Karpas-422 (cell line): ENCODE results near the gene TM4SF20. TPM values are rescaled to one million over a fixed set of nuclear protein-coding genes. Genes with fewer than 3 reads are reported as not detected.

Experiments used
- DNase-seq: peaks from one replicate; pipeline ENCODE4 v3.0.0-alpha.2; 2015
- H2AFZ ChIP-seq: fragments of 200-600 bp; sonication (generic); 2 replicates; pipeline ENCODE4 v1.6.1; 2014; ENCODE audit warnings: antibody characterized with exemption, low read length, mixed read lengths
- H3K27ac ChIP-seq: fragments of 200-600 bp; sonication (generic); 2 replicates; pipeline ENCODE4 v1.5.1; 2014; ENCODE audit warnings: mild to moderate bottlenecking, low read length, moderate library complexity
- H3K27me3 ChIP-seq: fragments of 200-600 bp; sonication (generic); 2 replicates; pipeline ENCODE4 v1.6.1; 2014; ENCODE audit warnings: low read length, mixed read lengths
- H3K36me3 ChIP-seq: fragments of 200-600 bp; sonication (generic); 2 replicates; pipeline ENCODE4 v1.6.1; 2014; ENCODE audit warnings: low read length, mixed read lengths; ENCODE audit not compliant: insufficient read depth
- H3K4me1 ChIP-seq: fragments of 200-600 bp; sonication (generic); 2 replicates; pipeline ENCODE4 v1.6.1; 2014; ENCODE audit warnings: mild to moderate bottlenecking, low read length, mixed read lengths
- H3K4me2 ChIP-seq: fragments of 200-600 bp; sonication (generic); 2 replicates; pipeline ENCODE4 v1.6.1; 2014; ENCODE audit warnings: low read length, low read depth, mild to moderate bottlenecking; ENCODE audit not compliant: poor library complexity, severe bottlenecking
- H3K4me3 ChIP-seq: fragments of 200-600 bp; sonication (generic); 2 replicates; pipeline ENCODE4 v1.5.1; 2014; ENCODE audit warnings: mild to moderate bottlenecking, antibody characterized with exemption, low read length, mixed read lengths
- H3K79me2 ChIP-seq: fragments of 200-600 bp; sonication (generic); 2 replicates; pipeline ENCODE4 v1.6.1; 2014; ENCODE audit warnings: mild to moderate bottlenecking, low read length, mixed read lengths
- H3K9ac ChIP-seq: fragments of 200-600 bp; sonication (generic); 2 replicates; pipeline ENCODE4 v1.6.0; 2014; ENCODE audit warnings: low read length
- H3K9me2 ChIP-seq: fragments of 200-600 bp; sonication (generic), shearing (Covaris generic); replicated peaks from 2 replicates; pipeline ENCODE4 v1.6.0; 2014; ENCODE audit warnings: mild to moderate bottlenecking, low read length, moderate library complexity; ENCODE audit not compliant: insufficient read depth
- H3K9me3 ChIP-seq: fragments of 300-700, 200-600 bp; sonication (generic); 2 replicates; pipeline ENCODE4 v1.6.1; 2014; ENCODE audit warnings: low read length, mixed read lengths
- H4K20me1 ChIP-seq: fragments of 200-600 bp; sonication (generic); 2 replicates; pipeline ENCODE4 v1.6.1; 2014; ENCODE audit warnings: mild to moderate bottlenecking, antibody characterized with exemption, low read length, low read depth; ENCODE audit not compliant: insufficient read depth
- total RNA-seq: library from RNA; depleted of rRNA; stranded (reverse); fragments of >200 nt; shearing (Covaris generic); gene quantifications from 2 replicates; pipeline ENCODE4 v1.2.3, GENCODE V29; 2014; ENCODE audit warnings: low replicate concordance; rRNA removed

The TM4SF20 gene, protein sequence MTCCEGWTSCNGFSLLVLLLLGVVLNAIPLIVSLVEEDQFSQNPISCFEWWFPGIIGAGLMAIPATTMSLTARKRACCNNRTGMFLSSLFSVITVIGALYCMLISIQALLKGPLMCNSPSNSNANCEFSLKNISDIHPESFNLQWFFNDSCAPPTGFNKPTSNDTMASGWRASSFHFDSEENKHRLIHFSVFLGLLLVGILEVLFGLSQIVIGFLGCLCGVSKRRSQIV
- total RNA-seq: not detected in 2 replicates

- DNase-seq: no peak
- no peaks in the 10 kb centered on the region for H3K79me2 ChIP-seq
- no peak within 1 kb of the TSS for H3K4me2 ChIP-seq
- peaks cover 3% of the 10 kb centered on the region; the same call in 1 of the 2 replicates for H3K4me1 ChIP-seq
- no peaks in the 10 kb centered on the region for H4K20me1 ChIP-seq
- H3K27me3 ChIP-seq: no peaks in the 10 kb centered on the region
- no peaks in the 10 kb centered on the region for H3K9me3 ChIP-seq
- H3K9ac ChIP-seq: no peak within 1 kb of the TSS
- no peak within 1 kb of the TSS for H3K27ac ChIP-seq
- H3K4me3 ChIP-seq: no peak within 1 kb of the TSS
- H3K36me3 ChIP-seq: no peaks in the 10 kb centered on the region
- no peak within 1 kb of the TSS for H2AFZ ChIP-seq
- no peaks in the 10 kb centered on the region for H3K9me2 ChIP-seq
These were observed at the start of gene TM4SF20 for GRCh38 chr2:227379095-227379494. TM4SF20 (minus strand) TSS chr2:227379306; CDS start chr2:227379268, 38 bp downstream.

GRCh38 chr2:227428731-227429285, 49.7 kb upstream of the TM4SF20 start:
- no peak overlapping the region for H3K4me2 ChIP-seq
- DNase-seq: no peak
- no peak overlapping the region for H3K27ac ChIP-seq
- H3K79me2 ChIP-seq: no peaks in the 10 kb centered on the region
- H3K9me3 ChIP-seq: peaks cover 6% of the 10 kb centered on the region
- no peaks in the 10 kb centered on the region for H3K27me3 ChIP-seq
- no peaks in the 10 kb centered on the region for H3K4me1 ChIP-seq
- H2AFZ ChIP-seq: no peak overlapping the region
- H3K4me3 ChIP-seq: no peak overlapping the region
- H4K20me1 ChIP-seq: no peaks in the 10 kb centered on the region
- no peak overlapping the region for H3K9ac ChIP-seq
- H3K9me2 ChIP-seq: no peaks in the 10 kb centered on the region
- no peaks in the 10 kb centered on the region for H3K36me3 ChIP-seq

DNA sequence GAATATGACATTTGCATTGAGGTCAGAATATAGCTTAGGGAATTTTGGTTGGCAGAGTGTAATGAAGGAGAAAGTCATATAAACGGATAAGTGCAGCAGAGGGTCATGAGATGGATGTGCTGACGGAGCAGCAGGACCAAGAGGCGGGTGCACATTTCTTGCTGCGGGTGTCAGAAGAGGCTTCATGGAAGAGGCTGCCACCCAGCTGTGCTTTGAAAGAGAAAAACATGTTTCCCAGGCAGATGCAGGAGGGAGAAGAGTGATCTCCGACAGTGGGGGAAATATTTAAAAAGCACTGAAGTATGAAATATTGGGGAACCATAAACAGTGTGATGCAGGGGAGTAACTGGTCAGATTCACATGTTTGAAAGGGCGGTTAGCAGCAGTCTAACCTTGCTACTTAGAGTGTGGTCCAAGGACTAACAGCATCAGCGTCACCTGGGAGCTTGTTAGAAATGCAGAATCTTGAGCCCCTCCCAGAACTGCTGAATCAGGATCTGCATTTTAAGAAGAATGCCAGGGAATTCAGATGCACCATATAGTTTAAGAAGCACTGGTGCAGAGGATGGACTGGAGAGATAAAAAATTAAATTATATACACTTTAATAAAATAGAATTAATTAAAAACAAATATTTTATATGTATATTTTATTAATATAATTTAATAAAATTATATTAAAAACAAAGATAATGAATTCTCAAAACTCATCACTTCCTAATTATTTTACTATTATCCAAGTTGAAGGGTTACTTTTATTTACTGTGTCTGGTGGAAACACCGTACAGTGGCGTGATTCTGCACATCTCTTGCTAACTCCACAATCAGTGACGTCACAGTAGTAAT, 44.8 kb upstream of the TM4SF20 start:
- Histone ChIP-seq H2AFZ (no peak overlapping the region), H3K4me2 (no peak overlapping the region), H3K79me2 (no peaks in the 10 kb centered on the region), H3K9me3 (no peaks in the 10 kb centered on the region), H3K9me2 (no peaks in the 10 kb centered on the region), H3K4me1 (no peaks in the 10 kb centered on the region), H3K36me3 (no peaks in the 10 kb centered on the region), H3K4me3 (no peak overlapping the region), H4K20me1 (no peaks in the 10 kb centered on the region), H3K27me3 (no peaks in the 10 kb centered on the region), H3K9ac (no peak overlapping the region), H3K27ac (no peak overlapping the region)
- DNase-seq: no peak

DNA sequence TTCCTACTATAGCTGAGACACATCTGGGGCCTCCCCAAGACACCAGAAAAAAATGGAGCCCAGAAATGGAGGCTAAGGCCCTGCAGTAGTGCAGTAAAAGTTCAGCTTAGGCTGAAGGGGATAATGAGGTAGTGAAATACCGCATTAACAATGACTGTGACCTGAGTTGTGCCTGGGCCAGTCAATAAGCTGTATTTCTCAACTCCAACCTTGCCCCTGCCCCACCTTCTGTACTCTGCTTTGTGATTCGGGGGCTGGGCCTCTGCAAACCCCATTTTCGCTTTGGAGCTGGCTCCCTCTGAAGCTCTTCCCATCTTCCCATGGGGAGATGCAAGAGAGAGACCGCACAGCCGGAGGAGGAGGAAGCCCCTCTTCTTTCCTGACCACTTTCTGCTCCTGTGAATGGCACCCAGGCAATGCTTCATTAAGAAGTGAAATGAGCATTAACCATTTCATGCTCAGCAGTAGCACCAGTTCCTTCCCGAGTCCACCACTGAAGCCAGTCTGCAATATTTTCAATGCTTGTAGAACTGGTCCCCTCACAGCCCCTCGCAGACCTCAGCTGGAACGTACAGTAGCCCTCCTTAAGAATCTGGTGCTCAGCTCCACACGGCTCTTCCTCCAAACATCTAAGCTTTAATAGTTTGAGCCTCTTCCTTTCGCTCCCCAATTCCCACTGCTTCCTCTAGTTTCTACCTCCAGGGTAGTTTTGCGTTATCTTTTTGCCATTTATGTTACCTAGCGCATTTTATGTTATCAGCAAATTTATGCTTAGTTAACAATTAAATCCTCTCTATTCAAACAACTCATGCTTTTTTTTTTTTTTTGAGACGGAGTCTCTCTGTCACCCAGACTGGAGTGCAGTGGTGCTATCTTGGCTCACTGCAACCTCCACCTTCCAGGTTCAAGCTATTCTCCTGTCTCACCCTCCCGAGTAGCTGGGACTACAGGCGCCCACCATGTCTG, 41.3 kb upstream of the TM4SF20 start:
- Histone ChIP-seq H2AFZ (no peak overlapping the region), H3K4me2 (no peak overlapping the region), H3K27ac (no peak overlapping the region), H4K20me1 (no peaks in the 10 kb centered on the region), H3K4me1 (no peaks in the 10 kb centered on the region), H3K79me2 (no peaks in the 10 kb centered on the region), H3K9me3 (no peaks in the 10 kb centered on the region), H3K4me3 (no peak overlapping the region), H3K9me2 (no peaks in the 10 kb centered on the region), H3K36me3 (no peaks in the 10 kb centered on the region), H3K27me3 (no peaks in the 10 kb centered on the region), H3K9ac (no peak overlapping the region)
- no peak for DNase-seq

DNA sequence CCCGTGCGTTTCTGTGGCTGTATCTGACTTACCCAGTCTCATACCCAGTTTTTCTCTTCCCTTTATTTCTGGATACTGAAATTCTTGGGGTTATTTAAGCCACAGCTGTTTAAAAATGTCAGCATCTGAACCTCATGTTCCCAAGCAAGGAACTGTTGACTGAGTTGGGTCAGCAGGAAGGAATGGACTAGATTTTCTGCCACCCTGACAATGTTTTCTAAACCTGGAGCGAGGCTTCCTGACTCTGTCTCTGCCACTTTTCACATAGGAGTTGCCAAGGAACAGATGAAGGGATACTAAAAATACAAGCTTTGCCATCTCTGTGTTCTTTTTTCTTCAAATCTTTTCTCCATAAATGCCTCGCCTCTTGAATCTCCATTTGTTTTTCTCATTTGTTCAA, 37.6 kb upstream of the TM4SF20 start:
- H3K9ac ChIP-seq: no peak overlapping the region
- H3K27ac ChIP-seq: no peak overlapping the region
- H3K4me2 ChIP-seq: no peak overlapping the region

GRCh38 chr2:227415538-227416424, 36.7 kb upstream of the TM4SF20 start:
- no peaks in the 10 kb centered on the region for H4K20me1 ChIP-seq
- H3K79me2 ChIP-seq: no peaks in the 10 kb centered on the region
- H3K36me3 ChIP-seq: no peaks in the 10 kb centered on the region
- H3K4me1 ChIP-seq: no peaks in the 10 kb centered on the region
- no peak overlapping the region for H3K27ac ChIP-seq
- no peak overlapping the region; the same call in 1 of the 2 replicates for H2AFZ ChIP-seq
- H3K27me3 ChIP-seq: no peaks in the 10 kb centered on the region
- H3K9me2 ChIP-seq: no peaks in the 10 kb centered on the region
- DNase-seq: peak; percentile 45
- H3K9me3 ChIP-seq: no peaks in the 10 kb centered on the region
- no peak overlapping the region for H3K9ac ChIP-seq
- H3K4me3 ChIP-seq: no peak overlapping the region
- no peak overlapping the region for H3K4me2 ChIP-seq

More for the DNA sequence above, 37.6 kb upstream of the TM4SF20 start:
- Histone ChIP-seq H2AFZ (no peak overlapping the region), H3K9me2 (no peaks in the 10 kb centered on the region), H3K9me3 (no peaks in the 10 kb centered on the region), H3K36me3 (no peaks in the 10 kb centered on the region), H4K20me1 (no peaks in the 10 kb centered on the region), H3K4me1 (no peaks in the 10 kb centered on the region), H3K79me2 (no peaks in the 10 kb centered on the region), H3K27me3 (no peaks in the 10 kb centered on the region), H3K4me3 (no peak overlapping the region)
- DNase-seq: no peak

GRCh38 chr2:227414846-227415245, 35.7 kb upstream of the TM4SF20 start:
- H4K20me1 ChIP-seq: no peaks in the 10 kb centered on the region
- H3K9me3 ChIP-seq: no peaks in the 10 kb centered on the region
- H3K9me2 ChIP-seq: no peaks in the 10 kb centered on the region
- H2AFZ ChIP-seq: no peak overlapping the region
- no peaks in the 10 kb centered on the region for H3K79me2 ChIP-seq
- no peak overlapping the region for H3K4me2 ChIP-seq
- no peaks in the 10 kb centered on the region for H3K4me1 ChIP-seq
- H3K27me3 ChIP-seq: no peaks in the 10 kb centered on the region
- DNase-seq: no peak
- H3K27ac ChIP-seq: no peak overlapping the region
- H3K36me3 ChIP-seq: no peaks in the 10 kb centered on the region
- H3K4me3 ChIP-seq: no peak overlapping the region
- H3K9ac ChIP-seq: no peak overlapping the region
